Mononuclear cell (primary cell): ENCODE data around the gene CXorf65. TPM values are rescaled to one million over a fixed set of nuclear protein-coding genes. Genes with fewer than 3 reads are reported as not detected.

Experiments
- H3K27me3 ChIP-seq: 2 replicates; pipeline ENCODE4 v1.6.0; 2011; ENCODE audit warnings: low read length, control low read depth; ENCODE audit not compliant: insufficient read depth
- H3K4me1 ChIP-seq: 2 replicates; pipeline ENCODE4 v1.5.1; 2011; ENCODE audit warnings: mild to moderate bottlenecking, low read length, control low read depth; ENCODE audit not compliant: insufficient read depth
- H3K4me3 ChIP-seq: 2 replicates; pipeline ENCODE4 v1.5.1; 2011; ENCODE audit warnings: mild to moderate bottlenecking, low read length, moderate library complexity
- H3K9me3 ChIP-seq: 2 replicates; pipeline ENCODE4 v1.5.1; 2011; ENCODE audit warnings: low read depth, mild to moderate bottlenecking, control low read depth, low read length
- total RNA-seq: library from RNA; depleted of rRNA; stranded (reverse); fragments of >200 nt; gene quantifications from one replicate; pipeline ENCODE4 v1.2.3, GENCODE V29; 2012

The CXorf65 gene
- total RNA-seq, 1 donor = 22.4 TPM

GRCh38 chrX:71056867-71057266, 49.7 kb downstream of the CXorf65 start:
- Histone ChIP-seq H3K4me1 (peaks cover 29% of the 10 kb centered on the region), H3K9me3 (no peaks in the 10 kb centered on the region), H3K4me3 (no peak overlapping the region), H3K27me3 (no peaks in the 10 kb centered on the region)

Other genes starting within 250 kb of the CXorf65 start
- not detected for gene TEX11, start 198.0 kb downstream of the CXorf65 start, total RNA-seq
- not detected for gene SLC7A3, start 175.6 kb downstream of the CXorf65 start, total RNA-seq
- gene SNX12, start 38.4 kb downstream of the CXorf65 start, total RNA-seq = 24.1 TPM
- gene FOXO4, start 10.9 kb downstream of the CXorf65 start, total RNA-seq = 14.0 TPM
- 117 TPM for gene IL2RG, start 4.8 kb upstream of the CXorf65 start, total RNA-seq
- 21.8 TPM for gene MED12, start 11.9 kb upstream of the CXorf65 start, total RNA-seq
- gene NLGN3, start 38.1 kb upstream of the CXorf65 start, total RNA-seq = 2.6 TPM
- not detected for gene GJB1, start 116.5 kb upstream of the CXorf65 start, total RNA-seq
- 6.6 TPM for gene ZMYM3, start 147.4 kb upstream of the CXorf65 start, total RNA-seq
- 314 TPM for gene NONO, start 176.9 kb upstream of the CXorf65 start, total RNA-seq
- gene ITGB1BP2, start 195.0 kb upstream of the CXorf65 start, total RNA-seq = 0.84 TPM